ENCODE results near the gene SLC16A12.
A peak's percentile ranks its signal among the peaks of the same experiment; 100 is the strongest.

- TF ChIP-seq HNF4A (conservative IDR thresholded peaks at IDR 0.05), result peak; percentile 12 to 41
- peak; percentile 14 to 28 for TF ChIP-seq RAD21 (IDR thresholded peaks at IDR 0.05)
- TF ChIP-seq TAF1 (conservative IDR thresholded peaks at IDR 0.05), result no peak
- TF ChIP-seq REST (IDR thresholded peaks at IDR 0.05), result no peak
- no peak for TF ChIP-seq CTCF (IDR thresholded peaks at IDR 0.05; ENCODE audit: low read depth, low read length, missing input control)
- no peak for TF ChIP-seq JUND (IDR thresholded peaks at IDR 0.05)
- TF ChIP-seq MAX (IDR thresholded peaks at IDR 0.05), result no peak
- no peak for TF ChIP-seq ZBTB33 (IDR thresholded peaks at IDR 0.05)
These were observed 131.0 kb downstream of the SLC16A12 start for GRCh38 chr10:89404104-89405047.

All from liver (tissue), 3 donors.